ENCODE results near the gene MAG. TPM values are rescaled to one million over a fixed set of nuclear protein-coding genes. Genes with fewer than 3 reads are reported as not detected.

MAG gene
- total and polyA plus RNA-seq, 2 of the 8 experiments (the other 6 are each of a cell fraction or from before 2014, with no cell fraction given): 0.20 to 1.3 TPM

DNA sequence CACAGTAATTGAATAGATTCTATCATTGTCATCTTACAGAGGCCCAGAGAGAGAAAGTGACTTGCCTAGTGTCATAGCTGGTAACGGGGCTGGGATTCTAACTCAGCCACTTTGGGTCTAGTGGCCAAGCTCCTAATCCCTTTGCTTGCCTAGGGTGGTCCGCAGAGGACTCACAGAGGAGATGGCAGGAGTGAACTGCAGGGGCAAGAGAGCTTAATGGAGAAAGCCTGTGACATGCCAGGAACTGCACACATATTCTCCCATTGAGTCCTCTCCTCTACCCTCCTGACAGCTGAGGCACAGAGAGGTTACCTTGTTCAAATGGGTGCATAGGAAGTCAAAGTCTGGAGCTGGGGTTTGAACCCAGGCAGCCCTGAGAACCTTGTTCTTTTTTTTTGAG, 40.5 kb upstream of the MAG start (continued):
- TF ChIP-seq HDAC6 (IDR thresholded peaks at IDR 0.05; ENCODE audit: low read depth, low read length): no peak
- TF ChIP-seq SP1 (IDR thresholded peaks at IDR 0.05; ENCODE audit: low read depth, low read length): no peak
- no peak for TF ChIP-seq KDM1A (IDR thresholded peaks at IDR 0.05; ENCODE audit: borderline replicate concordance, low read length)
- TF ChIP-seq CREB1 (IDR thresholded peaks at IDR 0.05): no peak
- no peak for TF ChIP-seq CBX5 (IDR thresholded peaks at IDR 0.05; ENCODE audit: low read depth, low read length)
- TF ChIP-seq TAF7 (optimal IDR thresholded peaks at IDR 0.05; ENCODE audit: borderline replicate concordance, low read depth, low read length): no peak
- TF ChIP-seq KDM5A (IDR thresholded peaks at IDR 0.05; ENCODE audit: low read length): no peak
- no peak for TF ChIP-seq POLR2A (IDR thresholded peaks at IDR 0.05; ENCODE audit: control extremely low read depth in 1 of 2, low read depth in 2 of 2, low read length in 2 of 2)

Data from H1 (cell line).